Astrocyte (in vitro differentiated cells and primary cell): Measurements from ENCODE around the gene ST14.

Experiments
- CTCF ChIP-seq: IDR thresholded peaks from 2 replicates; pipeline ENCODE4 v1.5.1; 2011; ENCODE audit warnings: low read depth, mild to moderate bottlenecking, inconsistent platforms, low read length, moderate library complexity; ENCODE audit not compliant: insufficient read depth
- EZH2 ChIP-seq: IDR thresholded peaks from 2 replicates; pipeline ENCODE4 v1.6.1; 2012; ENCODE audit warnings: mild to moderate bottlenecking, low read length, inconsistent platforms; ENCODE audit not compliant: insufficient read depth

- TF ChIP-seq CTCF (no peak), EZH2 (no peak)
Observed at GRCh38 chr11:130183878-130184610, 24.5 kb downstream of the ST14 start.
